Smooth muscle cell (in vitro differentiated cells): ENCODE measurements around the gene PPDPF. TPM values are rescaled to one million over a fixed set of nuclear protein-coding genes. Genes with fewer than 3 reads are reported as not detected.

ENCODE experiments used
- DNase-seq: peaks from one replicate; lab custom pipeline; 2025; ENCODE audit not compliant: unreplicated experiment; lab: John Stamatoyannopoulos, UW
- H2AFZ ChIP-seq: fragments of 200-600 bp; sonication (generic); 2 replicates; pipeline ENCODE4 v1.6.0; 2016; ENCODE audit warnings: antibody characterized with exemption, low read depth, mild to moderate bottlenecking
- H3F3A ChIP-seq: fragments of 200-600 bp; sonication (generic); 2 replicates; pipeline ENCODE4 v1.6.0; 2017; ENCODE audit warnings: antibody characterized with exemption, low read depth
- H3K27ac ChIP-seq: fragments of 200-600 bp; sonication (generic); 2 replicates; pipeline ENCODE4 v1.5.1; 2016; ENCODE audit warnings: low read depth, mild to moderate bottlenecking
- H3K27me3 ChIP-seq: fragments of 200-600 bp; sonication (generic); 2 replicates; pipeline ENCODE4 v1.6.1; 2016; ENCODE audit warnings: low read depth, mild to moderate bottlenecking
- H3K36me3 ChIP-seq: fragments of 200-600 bp; sonication (generic); 2 replicates; pipeline ENCODE4 v1.5.1; 2016; ENCODE audit warnings: low read depth
- H3K4me1 ChIP-seq: fragments of 200-600 bp; sonication (generic); 2 replicates; pipeline ENCODE4 v1.5.1; 2016; ENCODE audit warnings: low read depth
- H3K4me2 ChIP-seq: fragments of 200-600 bp; sonication (generic); 2 replicates; pipeline ENCODE4 v1.6.0; 2016; ENCODE audit warnings: mild to moderate bottlenecking
- H3K4me3 ChIP-seq: fragments of 200-600 bp; sonication (generic); 2 replicates; pipeline ENCODE4 v1.5.1; 2016; ENCODE audit warnings: mild to moderate bottlenecking
- H3K79me2 ChIP-seq: fragments of 200-600 bp; sonication (generic); 2 replicates; pipeline ENCODE4 v1.6.0; 2016; ENCODE audit warnings: low read depth, mild to moderate bottlenecking
- H3K9ac ChIP-seq: fragments of 200-600 bp; sonication (generic); 2 replicates; pipeline ENCODE4 v1.6.0; 2016; ENCODE audit warnings: low read depth
- H3K9me3 ChIP-seq: fragments of 200-600 bp; sonication (generic); replicated peaks from 2 replicates; pipeline ENCODE4 v1.5.1; 2016; ENCODE audit warnings: low read depth
- H4K20me1 ChIP-seq: fragments of 200-600 bp; sonication (generic); 2 replicates; pipeline ENCODE4 v1.6.0; 2016; ENCODE audit warnings: low read depth
- WGBS: methylation state at CpG from one replicate; pipeline ENCODE4 v1.1.7; 2016; ENCODE audit warnings: low lambda C conversion rate; 5-methylcytosine and 5-hydroxymethylcytosine counted together
- polyA plus RNA-seq: library from polyadenylated mRNA; unstranded; fragments of >200 nt; fragmentation: Nextera tagmentation; extraction: Ambion mirVana; gene quantifications from 2 replicates; pipeline ENCODE4 v1.2.1, GENCODE V29; 2016
- total RNA-seq: library from RNA; depleted of rRNA; stranded (reverse); fragments of >200 nt; gene quantifications from 2 replicates; pipeline ENCODE4 v1.2.3, GENCODE V29; 2014
- TF ChIP-seq, protein P1 (sequence below): fragments of 200-600 bp; sonication (generic); IDR thresholded peaks from 2 replicates; pipeline ENCODE4 v1.5.1; 2017; ENCODE audit warnings: borderline replicate concordance, mild to moderate bottlenecking, antibody characterized with exemption; ENCODE audit not compliant: insufficient read depth, poor library complexity, severe bottlenecking

PPDPF gene
- total and polyA plus RNA-seq, 2 experiments from 2014 or later = 118 to 365 TPM

DNA sequence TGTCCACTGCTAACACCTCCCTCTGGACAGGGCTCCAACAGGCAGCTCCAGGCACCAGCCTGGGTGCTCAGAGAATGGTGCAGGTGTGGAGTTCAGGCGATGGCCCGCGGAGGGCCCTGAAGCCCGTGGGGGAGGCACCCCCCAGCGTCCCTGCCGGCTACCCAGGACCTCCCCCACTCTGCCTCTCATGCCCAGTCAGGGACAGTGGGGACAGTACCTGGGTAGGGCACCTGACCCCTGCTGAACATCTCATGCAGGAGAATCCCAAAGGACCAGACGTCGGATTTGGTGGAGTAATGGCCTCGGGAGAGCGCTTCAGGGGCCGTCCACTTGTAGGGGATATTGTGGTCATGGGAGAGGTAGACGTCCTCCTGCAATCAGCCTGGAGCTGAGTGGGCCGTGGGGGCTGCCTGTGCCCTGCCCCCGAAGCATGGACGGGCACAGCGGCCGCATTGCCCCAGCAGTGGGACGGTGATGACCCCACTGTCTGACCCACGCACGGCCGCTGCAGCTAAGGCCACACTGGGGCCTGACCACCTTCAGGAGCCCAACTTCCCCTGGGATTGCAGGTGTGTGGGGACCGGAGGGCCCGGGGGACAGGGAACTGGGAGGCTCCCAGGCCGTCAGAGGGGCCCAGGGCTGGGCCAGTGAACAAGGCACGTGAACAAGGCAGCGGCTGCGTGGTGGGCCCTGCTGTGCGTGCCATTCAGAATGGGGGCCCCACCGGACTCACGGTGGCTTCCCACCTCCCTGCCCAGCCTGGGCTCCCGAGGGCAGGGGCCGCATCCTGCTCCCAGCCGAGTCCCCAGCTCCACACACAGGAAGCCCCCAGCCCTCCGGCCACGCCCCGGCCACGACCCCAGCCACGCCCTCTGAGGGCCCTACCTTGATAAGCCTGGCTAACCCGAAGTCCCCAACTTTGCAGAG lies 9.6 kb downstream of the PPDPF start:
- DNase-seq = no peak
- H3K4me1 ChIP-seq = no peaks in the 10 kb centered on the region

DNA sequence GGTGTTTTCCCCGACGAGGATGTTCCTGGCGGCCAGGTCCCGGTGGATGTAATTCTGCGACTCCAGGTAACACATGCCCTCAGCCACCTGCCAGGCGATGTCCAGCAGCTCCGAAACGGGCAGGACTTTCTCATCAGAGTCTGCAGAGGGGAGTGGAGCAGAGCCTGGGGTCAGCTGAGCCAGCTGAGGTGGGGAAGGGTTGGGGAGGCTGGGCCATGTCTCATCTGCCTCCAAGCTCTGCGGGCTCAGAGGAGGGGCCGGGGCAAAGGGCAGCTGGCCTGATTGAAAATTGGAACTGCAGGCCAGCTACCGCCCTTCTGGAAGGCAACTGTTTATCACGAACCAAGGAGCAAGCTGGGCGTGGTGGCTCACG lies 10.2 kb downstream of the PPDPF start:
- TF ChIP-seq, protein P1, sequence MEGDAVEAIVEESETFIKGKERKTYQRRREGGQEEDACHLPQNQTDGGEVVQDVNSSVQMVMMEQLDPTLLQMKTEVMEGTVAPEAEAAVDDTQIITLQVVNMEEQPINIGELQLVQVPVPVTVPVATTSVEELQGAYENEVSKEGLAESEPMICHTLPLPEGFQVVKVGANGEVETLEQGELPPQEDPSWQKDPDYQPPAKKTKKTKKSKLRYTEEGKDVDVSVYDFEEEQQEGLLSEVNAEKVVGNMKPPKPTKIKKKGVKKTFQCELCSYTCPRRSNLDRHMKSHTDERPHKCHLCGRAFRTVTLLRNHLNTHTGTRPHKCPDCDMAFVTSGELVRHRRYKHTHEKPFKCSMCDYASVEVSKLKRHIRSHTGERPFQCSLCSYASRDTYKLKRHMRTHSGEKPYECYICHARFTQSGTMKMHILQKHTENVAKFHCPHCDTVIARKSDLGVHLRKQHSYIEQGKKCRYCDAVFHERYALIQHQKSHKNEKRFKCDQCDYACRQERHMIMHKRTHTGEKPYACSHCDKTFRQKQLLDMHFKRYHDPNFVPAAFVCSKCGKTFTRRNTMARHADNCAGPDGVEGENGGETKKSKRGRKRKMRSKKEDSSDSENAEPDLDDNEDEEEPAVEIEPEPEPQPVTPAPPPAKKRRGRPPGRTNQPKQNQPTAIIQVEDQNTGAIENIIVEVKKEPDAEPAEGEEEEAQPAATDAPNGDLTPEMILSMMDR = no peak
- Histone ChIP-seq H3K27ac (no peak overlapping the region), H2AFZ (no peak overlapping the region), H3K4me1 (no peaks in the 10 kb centered on the region), H3K4me3 (no peak overlapping the region), H3K27me3 (no peaks in the 10 kb centered on the region), H3K9ac (no peak overlapping the region), H3K36me3 (no peaks in the 10 kb centered on the region), H4K20me1 (peaks cover 5% of the 10 kb centered on the region), H3K4me2 (no peak overlapping the region), H3K9me3 (no peaks in the 10 kb centered on the region), H3F3A (no peaks in the 10 kb centered on the region), H3K79me2 (no peaks in the 10 kb centered on the region)
- DNase-seq = no peak
- 92% methylated on average over 14 of the region's 14 CpGs for WGBS

More for the DNA sequence above, 9.6 kb downstream of the PPDPF start:
- no peak overlapping the region for H3K9ac ChIP-seq
- H3K4me2 ChIP-seq = no peak overlapping the region
- no peaks in the 10 kb centered on the region for H3F3A ChIP-seq
- H4K20me1 ChIP-seq = peaks cover 8% of the 10 kb centered on the region
- H2AFZ ChIP-seq = no peak overlapping the region
- no peaks in the 10 kb centered on the region for H3K27me3 ChIP-seq
- no peaks in the 10 kb centered on the region for H3K79me2 ChIP-seq
- no peak overlapping the region for H3K4me3 ChIP-seq
- H3K27ac ChIP-seq = no peak overlapping the region
- TF ChIP-seq, protein P1 = no peak
- no peaks in the 10 kb centered on the region for H3K36me3 ChIP-seq
- 91% methylated on average over 39 of the region's 39 CpGs for WGBS
- H3K9me3 ChIP-seq = no peaks in the 10 kb centered on the region

DNA sequence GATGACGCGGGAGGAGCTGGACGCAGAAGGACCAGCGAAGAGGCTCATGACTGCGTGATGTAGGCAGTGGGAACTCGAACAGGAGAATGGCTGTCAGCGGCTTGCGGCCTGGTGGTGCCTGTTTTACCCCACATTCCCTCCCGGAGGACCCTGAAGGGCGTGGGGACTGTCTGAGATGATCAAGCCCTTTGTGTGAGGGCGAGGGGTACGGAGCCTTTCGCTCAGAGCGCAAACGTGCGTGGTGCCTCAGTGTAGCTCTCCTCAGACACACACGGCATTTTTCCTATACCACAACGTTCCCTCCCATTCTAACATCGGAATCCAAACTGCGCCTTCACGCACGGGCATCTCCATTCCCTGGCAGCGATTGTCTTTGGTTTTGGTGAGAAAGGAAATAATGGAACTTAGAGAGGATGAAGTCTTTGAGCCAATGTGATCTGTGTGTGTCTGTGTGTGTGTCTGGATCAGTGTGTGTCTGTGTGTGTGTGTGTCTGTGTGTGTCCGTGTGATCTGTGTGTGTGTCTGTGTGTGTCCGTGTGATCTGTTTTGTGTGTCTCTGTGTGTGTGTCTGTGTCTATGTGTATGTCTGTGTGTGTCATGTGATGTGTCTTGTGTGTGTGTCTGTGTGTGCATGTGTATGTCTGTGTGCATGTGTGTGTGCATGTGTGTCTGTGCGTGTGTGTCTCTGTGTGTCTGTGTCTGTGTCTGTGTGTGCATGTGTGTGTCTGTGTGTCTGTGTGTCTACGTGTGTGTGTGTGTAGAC lies 11.3 kb downstream of the PPDPF start:
- H3F3A ChIP-seq = no peaks in the 10 kb centered on the region
- H3K27ac ChIP-seq = no peak overlapping the region
- no peaks in the 10 kb centered on the region for H3K79me2 ChIP-seq
- DNase-seq = no peak
- H3K9ac ChIP-seq = no peak overlapping the region
- no peak overlapping the region for H3K4me3 ChIP-seq
- H4K20me1 ChIP-seq = peaks cover 5% of the 10 kb centered on the region
- WGBS = 91% methylated on average over 27 of the region's 27 CpGs
- no peaks in the 10 kb centered on the region for H3K27me3 ChIP-seq
- H3K36me3 ChIP-seq = no peaks in the 10 kb centered on the region
- TF ChIP-seq, protein P1 = no peak
- no peak overlapping the region for H3K4me2 ChIP-seq
- no peak overlapping the region for H2AFZ ChIP-seq
- no peaks in the 10 kb centered on the region for H3K4me1 ChIP-seq
- no peaks in the 10 kb centered on the region for H3K9me3 ChIP-seq
